Fibroblast of skin of right biceps (primary cell): ENCODE data around the gene BCAP31.
A peak's percentile ranks its signal among the peaks of the same experiment; 100 is the strongest.
"Not testable (repeated sequence)": the region's sequence is repeated elsewhere in the genome, so short reads cannot be mapped to it uniquely, and the experiment has no call there.

Experiments used
- DNase-seq: peaks from one replicate; pipeline ENCODE4 v3.0.0-alpha.2; 2013

Gene BCAP31

DNA sequence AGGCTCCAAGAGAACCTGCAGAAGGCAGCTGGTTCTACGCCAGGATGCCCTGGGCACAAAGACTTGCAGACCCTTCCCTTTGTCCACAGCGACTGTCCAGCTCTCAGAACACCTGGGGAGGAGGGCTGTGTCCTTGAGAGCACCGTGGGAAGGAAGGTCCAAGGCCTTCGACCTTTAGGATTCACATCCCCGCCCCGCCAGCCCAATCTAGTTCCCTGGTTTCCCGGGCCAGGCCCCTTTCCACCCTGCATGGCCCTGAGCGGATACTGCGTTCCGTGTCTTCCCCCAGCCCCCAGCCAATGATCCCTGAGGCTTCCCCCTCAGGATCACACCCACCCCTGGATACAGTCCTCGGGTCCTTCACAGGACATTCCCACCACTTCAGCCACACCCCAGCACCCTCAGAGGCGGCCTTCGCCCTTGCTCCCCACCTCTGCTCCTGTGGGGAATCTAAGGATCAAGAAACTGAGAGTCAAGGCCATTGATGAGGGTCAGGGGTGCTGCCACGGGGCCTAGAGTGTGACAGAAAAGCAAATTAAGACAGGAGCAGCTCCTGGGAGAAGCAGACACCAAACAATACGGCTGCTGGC lies 9.6 kb upstream of the BCAP31 start:
- no peak for DNase-seq

DNA sequence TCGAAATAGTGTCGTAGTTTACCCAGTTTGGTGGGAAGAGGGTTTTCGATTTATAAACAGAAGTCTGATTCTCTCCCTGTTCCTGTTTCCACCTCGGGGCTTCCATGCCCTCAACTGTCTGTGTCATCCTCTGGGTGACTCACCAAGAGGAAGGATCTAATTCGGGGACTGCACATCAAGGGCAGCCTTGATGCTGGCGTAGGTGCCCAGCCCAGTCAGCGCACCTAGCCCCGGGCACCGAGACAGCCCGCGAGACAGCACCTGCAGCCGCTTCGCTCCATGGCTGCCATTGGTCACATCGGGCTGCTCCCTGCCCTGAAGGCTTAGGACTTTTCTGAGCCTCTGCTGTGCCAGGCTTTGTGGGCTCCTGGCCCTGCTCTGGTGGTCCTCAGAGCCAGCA lies 8.2 kb upstream of the BCAP31 start:
- DNase-seq: no peak

DNA sequence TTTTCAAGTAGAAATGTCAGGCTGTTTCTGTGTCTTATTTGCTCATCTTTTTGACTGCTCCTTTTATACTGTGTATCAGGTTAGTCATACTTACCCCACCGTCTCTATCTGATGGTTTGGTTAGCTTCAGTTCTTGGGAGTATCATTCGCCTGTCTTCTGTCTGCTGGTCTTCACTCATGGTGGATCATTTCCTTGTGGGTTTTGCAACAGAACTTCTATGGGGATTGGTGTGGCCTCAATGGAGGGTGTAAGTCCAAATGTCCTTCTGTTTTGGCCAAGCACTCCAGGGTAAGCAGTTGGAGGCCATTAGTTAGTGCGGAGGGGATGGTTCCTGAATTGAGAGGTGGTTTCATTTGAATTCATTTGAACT lies 7.6 kb upstream of the BCAP31 start:
- DNase-seq: no peak

DNA sequence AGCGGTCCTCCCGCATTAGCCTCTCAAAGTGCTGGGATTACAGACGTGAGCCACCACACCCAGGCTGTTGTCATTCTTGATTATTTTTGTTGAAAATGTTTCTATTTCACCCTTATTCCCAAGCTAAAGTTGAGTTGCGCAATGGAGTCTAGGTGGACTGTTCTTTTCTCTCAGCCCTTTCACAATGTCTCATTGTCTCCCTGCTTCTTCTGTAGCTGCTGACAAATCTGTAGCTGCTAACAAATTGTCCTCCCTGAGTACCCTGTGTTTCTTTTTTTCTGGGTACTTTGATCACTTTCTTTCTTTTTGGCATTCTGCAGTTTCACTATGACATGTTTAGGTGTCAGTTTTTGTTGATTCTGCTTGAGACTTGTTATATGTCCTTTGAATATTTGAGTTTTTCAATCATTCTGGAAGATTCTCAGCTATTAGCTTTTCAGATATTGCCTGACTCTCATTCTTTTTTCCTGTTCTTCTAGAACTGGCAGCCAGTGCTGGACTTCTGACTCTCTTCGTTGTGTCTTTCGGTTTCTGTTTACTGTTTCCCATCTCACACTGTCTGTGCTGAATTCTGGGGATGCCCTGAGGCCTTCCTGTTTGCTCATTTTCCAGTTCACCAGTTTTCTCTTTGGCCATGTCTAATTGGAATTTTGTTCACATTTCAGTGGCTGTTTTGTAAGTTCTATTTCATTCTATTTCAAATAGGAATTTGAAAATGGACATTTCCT lies 7.1 kb upstream of the BCAP31 start:
- DNase-seq: no peak

DNA sequence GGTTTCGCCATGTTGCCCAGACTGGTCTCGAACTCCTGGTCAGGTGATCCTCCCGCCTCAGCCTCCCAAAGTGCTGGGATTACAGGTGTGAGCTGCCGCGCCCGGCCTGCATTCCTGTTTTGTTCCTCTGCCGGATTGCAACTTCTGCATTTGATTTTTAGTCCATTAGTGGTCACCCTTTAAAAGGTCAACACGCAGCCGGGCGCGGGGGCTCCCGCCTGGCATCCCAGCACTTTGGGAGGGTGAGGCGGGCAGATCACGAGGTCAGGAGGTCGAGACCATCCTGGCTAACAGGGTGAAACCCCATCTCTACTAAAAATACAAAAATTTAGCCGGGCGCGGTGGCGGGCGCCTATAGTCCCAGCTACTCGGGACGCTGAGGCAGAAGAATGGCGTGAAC lies 5.9 kb upstream of the BCAP31 start:
- DNase-seq: not testable (repeated sequence)

DNA sequence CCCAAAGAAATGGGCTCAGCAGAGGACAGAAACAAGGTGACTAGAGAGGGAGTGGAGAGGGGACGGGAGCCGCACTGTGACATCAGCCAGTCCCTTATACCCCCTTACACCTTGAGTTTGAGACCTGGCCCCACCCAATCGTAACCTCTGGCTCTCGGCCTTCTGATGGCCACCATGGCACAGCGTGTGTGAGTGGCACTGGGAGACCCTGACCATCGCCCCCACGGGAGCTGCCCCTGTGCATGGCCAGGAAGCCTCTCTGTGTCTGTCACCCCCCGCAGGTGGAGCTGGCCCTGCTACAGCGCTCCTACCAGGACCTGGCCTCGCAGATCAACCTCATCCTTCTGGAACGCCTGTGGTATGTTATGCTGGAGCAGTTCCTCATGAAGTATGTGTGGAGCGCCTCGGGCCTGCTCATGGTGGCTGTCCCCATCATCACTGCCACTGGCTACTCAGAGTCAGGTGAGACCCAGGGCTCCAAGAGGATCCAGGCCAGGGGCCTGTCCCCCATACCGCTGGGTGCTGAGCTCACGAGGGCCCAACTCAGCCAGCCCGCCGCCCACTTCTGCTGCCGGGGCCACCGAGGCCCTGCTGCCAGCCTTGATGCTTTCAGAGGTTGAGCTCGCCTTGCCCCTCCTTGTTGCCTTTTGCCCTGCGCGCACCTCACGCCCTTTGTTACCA lies 4.9 kb upstream of the BCAP31 start:
- no peak for DNase-seq

DNA sequence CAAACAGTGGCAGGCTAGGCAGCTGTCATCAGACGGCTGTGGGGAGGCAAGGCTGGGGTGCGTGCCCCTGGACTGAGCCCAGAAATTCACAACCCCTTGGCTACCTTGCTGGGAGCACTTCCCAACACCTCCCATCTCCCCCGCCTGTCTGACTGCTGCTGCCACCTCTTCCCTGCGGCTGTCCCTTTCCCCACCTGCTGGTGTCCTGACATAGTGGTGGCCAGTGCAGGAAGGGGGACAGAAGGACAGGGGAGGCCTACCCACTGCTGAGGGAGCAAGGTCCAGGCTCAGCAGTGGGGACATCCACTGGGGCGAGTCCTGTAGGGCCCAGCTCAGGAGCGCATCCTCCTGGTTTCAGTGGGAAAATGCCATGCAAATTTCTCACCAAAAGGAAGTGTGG lies 3.9 kb upstream of the BCAP31 start:
- no peak for DNase-seq

DNA sequence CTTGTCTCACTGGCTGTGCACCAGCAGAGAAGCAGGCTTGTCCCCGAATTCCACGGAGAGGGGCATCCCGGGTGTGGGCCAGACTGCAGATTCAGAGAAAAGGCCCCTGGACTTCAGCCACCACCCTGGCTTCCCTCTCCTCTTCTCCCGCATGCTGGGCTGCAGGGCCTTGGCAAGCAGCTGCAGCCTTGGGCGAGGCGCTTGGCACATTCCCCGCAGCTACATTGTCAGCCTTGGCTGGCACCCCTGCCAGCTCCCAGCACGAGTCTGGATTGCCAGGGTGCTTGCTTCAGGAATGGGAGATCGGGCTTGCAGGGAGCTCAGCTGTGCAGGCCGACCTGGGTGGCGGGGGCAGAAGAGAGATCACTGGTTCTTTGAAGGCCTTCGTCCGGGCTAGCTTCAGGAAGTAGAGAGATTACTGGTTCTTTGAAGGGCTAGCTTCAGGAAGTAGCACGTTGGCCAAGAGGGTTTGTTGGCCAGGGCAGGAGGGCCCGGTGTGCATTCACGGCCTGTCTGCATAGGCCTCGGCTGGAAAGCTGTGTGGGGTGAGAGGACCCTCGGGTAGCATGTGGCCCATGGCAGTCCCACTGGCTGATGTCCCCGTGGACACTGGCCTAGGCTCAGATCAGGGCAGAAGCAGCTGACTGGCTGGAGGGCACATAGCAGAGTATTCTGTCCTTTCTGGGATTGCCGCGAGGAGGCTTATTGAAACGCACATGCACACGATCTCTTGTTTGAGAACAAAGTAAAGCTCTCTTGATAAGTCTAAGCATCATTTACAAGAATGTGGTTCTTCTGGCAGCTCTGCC lies 3.1 kb upstream of the BCAP31 start:
- DNase-seq: no peak

DNA sequence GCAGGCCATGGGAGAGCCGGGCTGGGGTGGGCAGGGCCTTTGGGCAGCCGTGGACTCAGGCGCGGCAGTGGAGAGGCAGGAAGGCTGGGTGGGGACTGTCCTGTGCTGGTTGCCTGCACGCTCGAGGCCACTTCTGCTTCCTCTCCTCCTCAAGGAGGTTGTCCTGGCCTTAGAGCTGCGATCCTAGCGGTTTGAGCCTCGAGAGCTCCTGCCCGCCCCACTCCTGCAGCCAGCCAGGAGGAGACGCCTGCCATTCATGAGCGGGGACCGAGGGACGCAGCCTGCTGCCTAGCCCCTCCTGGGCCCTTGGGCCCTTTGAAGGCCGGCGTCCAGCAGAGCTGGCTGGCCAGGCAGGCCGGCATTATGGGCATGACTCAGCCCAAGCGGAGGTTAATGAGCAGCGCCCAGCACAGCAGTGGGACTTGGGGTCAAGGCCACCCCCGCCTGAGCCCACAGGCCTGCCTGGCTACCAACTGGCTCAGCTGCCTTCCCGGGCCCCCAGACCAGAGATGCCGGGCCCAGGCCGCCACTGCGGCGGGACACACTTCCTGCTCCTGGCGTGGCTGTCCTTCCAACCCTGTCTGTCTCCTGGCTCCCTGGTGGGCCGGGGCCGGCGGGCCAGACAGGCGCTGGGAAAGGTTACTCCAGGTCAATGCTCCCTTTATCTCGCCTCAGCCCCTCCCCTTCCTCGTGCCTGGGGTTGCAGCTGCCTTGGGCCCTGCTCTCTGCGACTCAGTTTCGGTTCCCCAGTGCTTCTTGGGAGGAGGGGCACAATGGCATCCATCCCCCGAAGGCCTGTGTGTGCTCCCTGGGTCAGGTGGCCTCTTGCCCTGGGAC lies 2.3 kb upstream of the BCAP31 start:
- DNase-seq: peak; percentile 7

DNA sequence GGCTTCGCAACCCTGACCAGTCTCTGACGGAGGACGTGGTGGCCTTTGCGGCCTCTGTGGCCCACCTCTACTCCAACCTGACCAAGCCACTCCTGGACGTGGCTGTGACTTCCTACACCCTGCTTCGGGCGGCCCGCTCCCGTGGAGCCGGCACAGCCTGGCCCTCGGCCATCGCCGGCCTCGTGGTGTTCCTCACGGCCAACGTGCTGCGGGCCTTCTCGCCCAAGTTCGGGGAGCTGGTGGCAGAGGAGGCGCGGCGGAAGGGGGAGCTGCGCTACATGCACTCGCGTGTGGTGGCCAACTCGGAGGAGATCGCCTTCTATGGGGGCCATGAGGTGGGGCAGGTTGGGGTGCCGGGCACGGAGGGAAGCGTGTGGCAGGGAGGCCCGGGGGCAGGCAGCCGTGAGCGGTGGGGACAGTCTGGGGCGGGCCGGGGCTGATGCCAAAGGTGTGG lies 1.7 kb upstream of the BCAP31 start:
- DNase-seq: no peak

DNA sequence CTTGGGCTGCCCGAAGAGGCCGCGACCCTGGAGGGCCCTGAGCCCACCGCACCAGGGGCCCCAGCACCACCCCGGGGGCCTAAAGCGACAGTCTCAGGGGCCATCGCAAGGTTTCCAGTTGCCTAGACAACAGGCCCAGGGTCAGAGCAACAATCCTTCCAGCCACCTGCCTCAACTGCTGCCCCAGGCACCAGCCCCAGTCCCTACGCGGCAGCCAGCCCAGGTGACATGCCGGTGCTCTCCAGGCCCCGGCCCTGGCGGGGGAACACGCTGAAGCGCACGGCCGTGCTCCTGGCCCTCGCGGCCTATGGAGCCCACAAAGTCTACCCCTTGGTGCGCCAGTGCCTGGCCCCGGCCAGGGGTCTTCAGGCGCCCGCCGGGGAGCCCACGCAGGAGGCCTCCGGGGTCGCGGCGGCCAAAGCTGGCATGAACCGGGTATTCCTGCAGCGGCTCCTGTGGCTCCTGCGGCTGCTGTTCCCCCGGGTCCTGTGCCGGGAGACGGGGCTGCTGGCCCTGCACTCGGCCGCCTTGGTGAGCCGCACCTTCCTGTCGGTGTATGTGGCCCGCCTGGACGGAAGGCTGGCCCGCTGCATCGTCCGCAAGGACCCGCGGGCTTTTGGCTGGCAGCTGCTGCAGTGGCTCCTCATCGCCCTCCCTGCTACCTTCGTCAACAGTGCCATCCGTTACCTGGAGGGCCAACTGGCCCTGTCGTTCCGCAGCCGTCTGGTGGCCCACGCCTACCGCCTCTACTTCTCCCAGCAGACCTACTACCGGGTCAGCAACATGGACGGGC lies 1.0 kb upstream of the BCAP31 start:
- no peak for DNase-seq

DNA sequence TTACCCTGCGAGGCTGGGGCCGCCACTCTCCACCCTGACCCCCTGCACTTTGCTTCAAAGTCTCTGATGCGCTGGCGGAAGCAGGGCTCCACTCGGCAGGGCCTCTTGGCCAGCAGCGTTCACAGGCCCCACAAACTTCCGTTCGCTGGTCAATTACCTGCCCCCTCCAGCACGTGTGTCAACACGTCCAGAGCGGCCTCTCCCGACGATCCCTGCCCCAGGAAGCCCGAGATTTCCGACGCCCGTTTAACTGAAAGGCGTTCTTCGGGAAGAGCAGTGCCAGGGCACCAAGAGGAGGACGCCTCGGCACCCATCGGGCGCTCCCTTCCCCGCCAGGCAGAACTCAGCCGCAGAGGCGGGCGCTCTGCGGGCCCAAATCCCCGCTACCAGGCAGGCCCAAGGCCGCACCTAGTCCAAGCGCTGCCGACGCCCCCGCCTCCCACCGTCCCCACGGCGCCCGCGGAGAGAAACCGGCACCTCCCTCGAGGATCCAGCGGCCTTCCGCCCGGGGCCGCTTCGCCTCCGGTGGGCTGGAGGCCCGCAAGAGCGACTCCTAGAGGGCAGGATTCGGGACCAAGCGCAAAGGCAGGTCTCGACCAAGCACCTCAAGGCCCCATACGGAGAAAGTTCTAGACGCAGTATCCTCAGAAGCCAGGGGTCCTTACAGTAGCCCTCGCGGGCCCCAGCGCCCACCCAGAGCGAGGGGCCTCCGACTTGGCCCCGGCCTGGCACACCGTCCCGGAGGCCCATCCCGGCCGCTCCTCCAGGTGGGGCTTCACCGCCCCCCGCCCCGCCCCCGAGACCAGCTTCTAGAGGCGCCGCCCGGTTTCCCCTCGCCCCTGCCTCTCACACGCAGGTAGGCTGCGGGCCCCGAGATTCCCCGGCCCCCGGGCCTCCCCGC lies 586 bp downstream of the BCAP31 start:
- peak; percentile 40 for DNase-seq

DNA sequence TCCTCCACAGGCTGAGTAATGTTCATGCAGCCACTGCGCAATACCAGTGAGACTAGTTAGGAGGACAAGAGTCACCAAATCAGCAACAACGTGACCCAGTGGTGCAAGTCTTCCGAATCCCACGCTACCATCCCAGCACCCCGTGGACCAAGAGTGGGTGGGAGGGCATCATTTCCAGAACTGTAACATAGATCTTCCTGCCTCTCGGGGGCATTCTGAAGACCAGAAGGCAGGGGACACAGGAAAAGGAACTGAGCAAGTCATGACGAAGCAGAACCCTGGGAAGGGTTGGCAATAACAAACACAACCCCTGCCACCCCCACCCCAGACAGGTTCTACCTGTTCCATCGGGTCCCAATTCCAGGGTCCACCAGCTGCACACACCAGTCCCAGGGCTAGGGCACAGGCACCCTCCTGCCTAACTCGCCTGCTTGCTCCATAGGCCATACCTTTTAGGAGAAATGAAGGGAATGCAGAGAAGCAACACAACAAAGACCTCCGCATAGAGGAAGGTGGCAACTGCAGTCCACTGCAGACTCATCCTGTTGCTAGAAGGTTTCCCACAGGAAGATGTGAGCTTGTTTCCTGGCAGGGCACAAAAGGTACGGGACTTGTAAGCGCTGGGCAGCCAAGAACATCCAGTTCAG lies 1.4 kb downstream of the BCAP31 start:
- no peak for DNase-seq

DNA sequence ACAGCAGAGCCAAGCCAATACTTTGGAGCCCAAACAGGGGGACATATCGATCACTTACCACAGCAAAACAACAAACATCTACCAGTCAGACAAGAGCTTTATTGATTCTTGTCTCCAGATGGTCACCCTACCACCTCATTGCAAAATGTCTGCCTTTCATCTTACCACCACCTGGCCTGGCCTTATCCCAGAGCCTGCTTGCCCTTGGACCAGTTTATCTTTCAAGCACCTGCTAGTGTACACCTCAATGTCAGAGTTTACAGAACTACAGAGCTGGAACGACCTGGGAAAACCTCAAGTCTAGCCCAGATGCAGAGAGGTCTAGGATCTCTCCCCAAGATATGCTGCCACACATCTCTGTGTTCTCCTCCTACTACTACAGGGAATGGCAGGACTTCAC lies 4.5 kb downstream of the BCAP31 start:
- DNase-seq: no peak

DNA sequence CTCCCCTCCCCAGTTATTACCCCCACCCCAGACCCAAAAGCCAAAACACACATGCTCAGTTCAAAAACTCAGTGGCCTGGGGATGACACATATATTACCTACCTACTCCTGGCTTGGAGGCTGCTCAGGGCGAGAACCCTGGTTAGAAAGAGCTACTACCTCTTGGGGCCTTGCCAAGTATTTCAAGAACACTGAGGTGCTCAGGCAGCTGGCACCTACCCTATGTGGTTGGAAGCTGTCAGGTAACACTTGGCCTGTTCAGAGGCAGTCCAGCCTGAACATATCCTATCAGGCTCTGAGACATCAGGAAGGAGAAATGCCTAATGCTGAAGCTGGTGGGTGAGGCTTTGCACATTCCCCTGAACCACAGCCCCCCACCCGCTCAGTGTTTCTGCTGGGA lies 4.9 kb downstream of the BCAP31 start:
- DNase-seq: no peak

DNA sequence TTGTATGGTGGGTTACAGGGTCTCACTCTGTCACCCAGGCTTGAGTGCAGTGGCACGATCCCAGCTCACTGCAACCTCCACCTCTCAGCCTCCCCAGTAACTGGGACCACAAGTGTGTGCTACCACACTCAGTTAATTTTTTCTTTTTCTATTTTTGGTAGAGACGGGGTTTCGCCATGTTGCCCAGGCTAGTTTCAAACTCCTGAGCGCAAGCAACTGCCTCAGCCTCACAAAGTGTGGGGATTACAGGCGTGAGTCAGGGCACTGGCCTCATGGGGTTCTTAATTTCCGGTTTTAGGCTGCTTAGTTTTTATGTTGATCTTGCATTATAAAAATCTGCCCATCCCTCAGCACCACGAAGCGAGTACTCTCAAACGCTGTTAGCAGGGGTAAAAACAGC lies 6.7 kb downstream of the BCAP31 start:
- DNase-seq: no peak

DNA sequence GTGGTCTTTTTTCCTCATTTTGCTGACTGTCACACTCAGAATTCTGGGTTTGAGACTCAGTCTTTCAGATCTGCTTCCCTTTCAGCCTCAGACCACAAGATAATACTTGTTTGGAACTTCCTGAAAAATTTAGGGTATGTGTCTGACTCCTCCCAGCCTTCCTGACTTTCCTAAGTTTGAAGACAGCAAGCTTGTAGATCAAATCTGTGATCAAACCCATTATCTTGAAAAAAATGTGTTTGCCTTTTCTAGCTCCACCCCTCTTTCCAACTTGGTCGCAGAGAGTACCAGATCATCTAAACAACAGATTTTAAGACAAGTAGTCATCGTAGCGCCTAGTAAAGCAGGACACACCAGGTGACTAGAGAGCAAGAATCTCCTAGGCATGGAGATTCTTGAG lies 9.9 kb downstream of the BCAP31 start:
- no peak for DNase-seq

DNA sequence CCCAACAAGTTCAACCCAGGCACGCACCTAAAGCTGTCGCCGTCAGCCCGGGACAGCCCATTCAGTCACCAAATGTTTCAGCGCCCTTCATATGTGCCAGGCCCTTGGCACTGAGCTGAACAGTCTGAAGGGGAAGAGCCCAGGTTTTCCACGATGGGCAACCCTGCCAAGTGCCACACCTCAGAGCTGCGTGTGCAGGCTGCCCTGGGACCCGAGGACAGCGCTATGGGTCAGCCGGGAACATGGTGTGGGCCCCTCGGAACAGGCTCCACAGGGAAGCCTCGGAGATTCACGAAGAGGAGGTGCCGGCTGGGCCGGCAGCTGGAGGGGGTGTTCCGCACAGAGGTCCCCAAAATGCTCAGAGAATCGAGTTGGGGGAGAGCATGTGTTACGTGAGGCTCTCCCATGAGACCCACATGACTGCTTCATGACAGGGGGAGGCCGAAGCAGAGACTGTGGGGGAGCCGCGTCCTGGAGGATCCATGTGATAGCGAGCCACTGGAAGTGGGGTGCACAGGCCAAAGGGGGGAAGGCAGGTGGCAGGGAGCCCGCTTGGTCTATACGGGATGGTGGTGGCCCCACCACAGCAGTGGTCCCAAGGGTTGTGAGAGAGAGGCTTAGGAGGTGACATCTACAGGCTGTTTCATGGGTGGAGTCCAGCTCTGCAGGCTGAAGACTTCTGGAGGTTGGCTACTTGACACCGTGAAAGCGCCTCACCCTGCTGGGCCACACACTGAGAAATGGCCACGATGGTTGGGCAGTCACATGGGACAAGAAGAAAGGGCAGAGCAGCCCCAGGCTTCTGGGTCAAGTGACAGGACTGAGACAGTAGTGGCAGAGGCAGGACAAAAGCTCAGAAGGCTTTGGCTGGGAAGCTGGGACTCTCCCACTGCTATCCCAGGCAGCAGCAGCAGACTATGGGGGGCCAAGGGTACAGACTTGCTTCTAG lies 14.2 kb downstream of the BCAP31 start:
- no peak for DNase-seq

DNA sequence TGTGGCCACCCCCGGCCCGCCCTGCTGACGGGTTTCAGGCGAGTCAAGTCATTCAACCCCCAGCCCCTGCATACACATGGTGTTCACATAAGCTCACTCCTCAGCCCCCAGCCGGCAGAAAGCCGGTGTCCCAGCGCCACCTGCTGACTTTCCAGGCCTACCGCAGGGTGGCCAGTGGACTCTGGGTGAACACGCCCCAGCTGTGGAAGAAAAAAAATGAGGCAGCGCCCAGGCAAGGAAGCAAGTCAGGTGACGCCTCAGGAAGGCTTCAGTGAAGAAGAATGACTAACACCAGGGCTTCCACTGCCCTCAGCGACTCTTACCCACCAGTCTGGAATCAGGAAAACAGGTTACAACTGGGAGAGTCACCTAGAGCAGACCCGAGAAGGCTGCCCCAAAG lies 15.8 kb downstream of the BCAP31 start:
- DNase-seq: peak; percentile 72
